NK-92 (cell line): Measurements from ENCODE around the gene NCF2.

Source experiments
- DNase-seq: peaks from one replicate; lab custom pipeline; 2025; ENCODE audit not compliant: unreplicated experiment; lab: John Stamatoyannopoulos, UW

Gene NCF2

GRCh38 chr1:183586455-183586854 is 3.8 kb downstream of the NCF2 start:
- DNase-seq, result no peak

- DNase-seq, result no peak
These were observed 5.2 kb downstream of the NCF2 start for GRCh38 chr1:183585038-183585437.

GRCh38 chr1:183584147-183584546 is 6.1 kb downstream of the NCF2 start:
- DNase-seq, result no peak

GRCh38 chr1:183583466-183583865 is 6.8 kb downstream of the NCF2 start:
- no peak for DNase-seq

- no peak for DNase-seq
These were observed 8.1 kb downstream of the NCF2 start for GRCh38 chr1:183582021-183582713.

GRCh38 chr1:183580281-183580682 is 10.0 kb downstream of the NCF2 start:
- DNase-seq, result no peak

GRCh38 chr1:183578856-183579255 is 11.4 kb downstream of the NCF2 start:
- no peak for DNase-seq

- no peak for DNase-seq
These were observed 12.3 kb downstream of the NCF2 start for GRCh38 chr1:183577897-183578465.

GRCh38 chr1:183576537-183576936 is 13.7 kb downstream of the NCF2 start:
- no peak for DNase-seq

GRCh38 chr1:183575606-183576005 is 14.7 kb downstream of the NCF2 start:
- no peak for DNase-seq

- DNase-seq, result no peak
These were observed 17.5 kb downstream of the NCF2 start for GRCh38 chr1:183572721-183573120.

GRCh38 chr1:183571678-183572268 is 18.5 kb downstream of the NCF2 start:
- DNase-seq, result no peak

GRCh38 chr1:183570451-183570850 is 19.8 kb downstream of the NCF2 start:
- DNase-seq, result no peak

- DNase-seq, result no peak
These were observed 20.5 kb downstream of the NCF2 start for GRCh38 chr1:183569801-183570200.

- DNase-seq, result no peak
These were observed 21.1 kb downstream of the NCF2 start for GRCh38 chr1:183569141-183569540.

GRCh38 chr1:183568176-183569021 is 21.9 kb downstream of the NCF2 start:
- DNase-seq, result no peak

GRCh38 chr1:183567584-183567983 is 22.7 kb downstream of the NCF2 start:
- no peak for DNase-seq

GRCh38 chr1:183566026-183566425 is 24.2 kb downstream of the NCF2 start:
- DNase-seq, result no peak

GRCh38 chr1:183565261-183565660 is 25.0 kb downstream of the NCF2 start:
- DNase-seq, result no peak

GRCh38 chr1:183562701-183563100 is 27.6 kb downstream of the NCF2 start:
- no peak for DNase-seq

GRCh38 chr1:183559061-183559460 is 31.2 kb downstream of the NCF2 start:
- DNase-seq, result no peak

- DNase-seq, result no peak
These were observed 35.7 kb downstream of the NCF2 start for GRCh38 chr1:183554577-183554976.
